Naive thymus-derived CD8-positive, alpha-beta T cell (primary cell): ENCODE results near the gene VPS37D. TPM values are rescaled to one million over a fixed set of nuclear protein-coding genes. Genes with fewer than 3 reads are reported as not detected.
"Not testable (repeated sequence)": the region's sequence is repeated elsewhere in the genome, so short reads cannot be mapped to it uniquely, and the experiment has no call there.

Experiments
- ATAC-seq, 2 donors: fragments of 150-1000 bp; cut with Tn5 transposase in 1 of 2; sonication (Bioruptor Pico), chemical (Tn5 transposase) in 1 of 2; 1 replicate in 1 of 2; 2 replicates in 1 of 2; pipeline ENCODE4 v1.10.0; 2021; ENCODE audit warnings: mild to moderate bottlenecking in 2 of 2, moderate library complexity in 2 of 2
- POLR2A ChIA-PET: fragments of 350-600 bp; sonication (Branson Sonifier 250); formaldehyde crosslinking; loops from one replicate; lab custom pipeline; 2021; ENCODE audit warnings: antibody characterized with exemption; lab: Charles Lee
- DNase-seq, 10 donors: peaks; one replicate each; pipeline versions ENCODE4 v3.0.0 to v3.0.0-alpha.2; 2020 to 2022
- H3K27ac Mint-ChIP-seq, 10 donors: one replicate each; pipeline ENCODE4 v1.8.0; 2020 to 2022; ENCODE audit warnings: mild to moderate bottlenecking in 10 of 10, mixed read lengths in 10 of 10, moderate library complexity in 4 of 10, inconsistent platforms in 1 of 10
- H3K27me3 Mint-ChIP-seq, 5 donors: one replicate each; pipeline ENCODE4 v1.8.0; 2021 to 2022; ENCODE audit warnings: mixed read lengths in 5 of 5
- H3K36me3 Mint-ChIP-seq, 3 donors: one replicate each; pipeline ENCODE4 v1.8.0; 2020 to 2022; ENCODE audit warnings: mixed read lengths in 3 of 3, mild to moderate bottlenecking in 2 of 3, inconsistent platforms in 1 of 3
- H3K4me1 Mint-ChIP-seq, 4 donors: one replicate each; pipeline ENCODE4 v1.8.0; 2021 to 2022; ENCODE audit warnings: mixed read lengths in 4 of 4
- H3K4me3 Mint-ChIP-seq, 10 donors: one replicate each; pipeline ENCODE4 v1.8.0; 2020 to 2022; ENCODE audit warnings: mild to moderate bottlenecking in 10 of 10, mixed read lengths in 10 of 10, moderate library complexity in 6 of 10, inconsistent platforms in 1 of 10
- H3K9me3 Mint-ChIP-seq, 9 donors: one replicate each; pipeline ENCODE4 v1.8.0; 2020 to 2022; ENCODE audit warnings: mixed read lengths in 9 of 9, mild to moderate bottlenecking in 3 of 9, inconsistent platforms in 1 of 9, moderate library complexity in 1 of 9
- microRNA-seq: library from miRNA; unstranded; fragments of <30 nt; microRNA quantifications from one replicate; pipeline ENCODE4 v1.2.0, GENCODE V29; 2022; ENCODE audit warnings: borderline microRNAs expressed
- polyA plus RNA-seq, 3 donors: library from polyadenylated mRNA; unstranded; fragments of 300-500 nt; fragmentation: Illumina TruSeq; gene quantifications; one replicate each; pipeline ENCODE4 v1.2.3, GENCODE V29; 2021
- total RNA-seq, 8 experiments: library from RNA in 2 of 8; stranded (reverse) in 2 of 8; gene quantifications; one replicate each; pipeline ENCODE4 v1.2.3 and lab custom pipeline; 2021 to 2026

Gene VPS37D
- total and polyA plus RNA-seq, 5 experiments from 2014 or later = 0.14 to 1.0 (median 0.46) TPM; not detected in 1

GRCh38 chr7:73717025-73717807 lies 49.6 kb downstream of the VPS37D start:
- Mint-ChIP-seq H3K27me3 (peaks cover 0 to 7% (median 0%) of the 10 kb centered on the region in 5 donors), H3K27ac (peak overlapping the region in 9 of 10 donors; percentile 73 to 92 (median 87)), H3K36me3 (peaks cover 0 to 2% (median 0%) of the 10 kb centered on the region in 3 donors), H3K4me1 (peaks cover 23 to 31% (median 28%) of the 10 kb centered on the region in 4 donors), H3K9me3 (no peaks in the 10 kb centered on the region), H3K4me3 (peak overlapping the region; percentile 77 to 96 (median 88))
- POLR2A ChIA-PET = interaction anchor here (0.6 to 0.9 kb wide), 4 partner anchors 11 to 178 kb away, joined by 3 to 8 read pairs (median 4); partner anchors contain the start of gene ABHD11
- ATAC-seq = no peak
- no peak for DNase-seq

GRCh38 chr7:73717991-73718405 lies 50.4 kb downstream of the VPS37D start:
- DNase-seq (peak; percentile 39 to 83 (median 66)), ATAC-seq (peak; percentile 84)
- Mint-ChIP-seq H3K9me3 (no peaks in the 10 kb centered on the region), H3K27me3 (peaks cover 0 to 7% (median 0%) of the 10 kb centered on the region in 5 donors), H3K4me1 (peaks cover 17 to 31% (median 25%) of the 10 kb centered on the region in 4 donors), H3K27ac (peak overlapping the region; percentile 73 to 92 (median 88)), H3K36me3 (peaks cover 0 to 2% (median 0%) of the 10 kb centered on the region in 3 donors), H3K4me3 (peak overlapping the region; percentile 77 to 96 (median 88))
- POLR2A ChIA-PET = interaction anchor here (0.7 to 0.9 kb wide), 3 partner anchors 12 to 27 kb away, joined by 3 to 5 read pairs (median 3); partner anchors contain the start of gene ABHD11

GRCh38 chr7:73718438-73718881 lies 50.8 kb downstream of the VPS37D start:
- Mint-ChIP-seq H3K4me1 (peaks cover 14 to 31% (median 24%) of the 10 kb centered on the region in 4 donors), H3K36me3 (peaks cover 0 to 2% (median 0%) of the 10 kb centered on the region in 3 donors), H3K27me3 (peaks cover 0 to 7% (median 0%) of the 10 kb centered on the region in 5 donors), H3K4me3 (peak overlapping the region; percentile 77 to 96 (median 88)), H3K9me3 (no peaks in the 10 kb centered on the region), H3K27ac (peak overlapping the region in 8 of 10 donors; percentile 52 to 92 (median 80))
- ATAC-seq (no peak), DNase-seq (peak in 3 of 10 donors; percentile 26 to 31 (median 28))
- POLR2A ChIA-PET = no interaction called here

GRCh38 chr7:73718905-73719805 lies 51.5 kb downstream of the VPS37D start, which contains the start of gene STX1A:
TSS of gene STX1A (minus strand) at chr7:73719669. CDS start at chr7:73719631, 38 bp downstream.
- H3K9me3 Mint-ChIP-seq = no peaks in the 10 kb centered on the region
- H3K27ac Mint-ChIP-seq = peak within 1 kb of the TSS in 8 of 10 donors; percentile 37 to 79 (median 66)
- H3K27me3 Mint-ChIP-seq = peaks cover 0 to 7% (median 0%) of the 10 kb centered on the region in 5 donors
- DNase-seq = peak; percentile 56 to 78 (median 70)
- POLR2A ChIA-PET = interaction anchor here (0.8 kb wide), 1 partner anchor 141 kb away, joined by 3 read pairs; the partner anchor contains the start of gene TBL2
- H3K4me1 Mint-ChIP-seq = peaks cover 14 to 31% (median 24%) of the 10 kb centered on the region in 4 donors
- H3K36me3 Mint-ChIP-seq = peaks cover 0 to 2% (median 0%) of the 10 kb centered on the region in 3 donors
- ATAC-seq = peak; percentile 68 to 74
- H3K4me3 Mint-ChIP-seq = peak within 1 kb of the TSS; percentile 77 to 96 (median 88)

- H3K4me1 Mint-ChIP-seq = peaks cover 14 to 31% (median 24%) of the 10 kb centered on the region in 4 donors
- peaks cover 0 to 8% (median 0%) of the 10 kb centered on the region in 5 donors for H3K27me3 Mint-ChIP-seq
- H3K36me3 Mint-ChIP-seq = peaks cover 0 to 2% (median 0%) of the 10 kb centered on the region in 3 donors
- H3K4me3 Mint-ChIP-seq = peak overlapping the region; percentile 64 to 89 (median 84)
- peak overlapping the region in 3 of 10 donors; percentile 75 to 79 (median 78) for H3K27ac Mint-ChIP-seq
- POLR2A ChIA-PET = no interaction called here
- ATAC-seq (peak in 1 of 2 donors; percentile 4), DNase-seq (no peak)
- no peaks in the 10 kb centered on the region for H3K9me3 Mint-ChIP-seq
These were observed 52.2 kb downstream of the VPS37D start for GRCh38 chr7:73719806-73720169.

GRCh38 chr7:73720443-73720842 lies 52.8 kb downstream of the VPS37D start:
- not testable (repeated sequence) for DNase-seq, H3K36me3 Mint-ChIP-seq, ATAC-seq, H3K27me3 Mint-ChIP-seq, H3K9me3 Mint-ChIP-seq
- peak overlapping the region in 6 of 10 donors; percentile 31 to 79 (median 66) for H3K27ac Mint-ChIP-seq
- H3K4me1 Mint-ChIP-seq = peaks cover 14 to 31% (median 24%) of the 10 kb centered on the region in 4 donors
- peak overlapping the region; percentile 64 to 89 (median 84) for H3K4me3 Mint-ChIP-seq
- POLR2A ChIA-PET = interaction anchor here (0.7 kb wide), 1 partner anchor 404 kb away, joined by 5 read pairs; no protein-coding TSS in a partner anchor

GRCh38 chr7:73721377-73721817 lies 53.8 kb downstream of the VPS37D start:
- peak overlapping the region in 7 of 10 donors; percentile 9 to 89 (median 50) for H3K4me3 Mint-ChIP-seq
- peaks cover 14 to 26% (median 24%) of the 10 kb centered on the region in 4 donors for H3K4me1 Mint-ChIP-seq
- ATAC-seq (no peak), DNase-seq (no peak)
- peak overlapping the region in 1 of 10 donors; percentile 40 for H3K27ac Mint-ChIP-seq
- POLR2A ChIA-PET = interaction anchor here (0.9 kb wide), 1 partner anchor 10 kb away, joined by 3 read pairs; no protein-coding TSS in a partner anchor
- H3K36me3 Mint-ChIP-seq = peaks cover 0 to 2% (median 0%) of the 10 kb centered on the region in 3 donors
- H3K9me3 Mint-ChIP-seq = no peaks in the 10 kb centered on the region
- H3K27me3 Mint-ChIP-seq = peaks cover 0 to 9% (median 0%) of the 10 kb centered on the region in 5 donors

Small RNAs within 50 kb of the gene (microRNA-seq; reads per million reads assigned to microRNA genes)
- gene MIR4284 = not detected

Other genes with a start within 250 kb of the VPS37D start
- gene FZD9, start 234.1 kb upstream of the VPS37D start, total RNA-seq = under 1 TPM; 0.16 to 0.31 TPM
- under 1 TPM in 2 of 3 donors, not detected in 1; 0.07 to 0.52 TPM for gene FZD9, start 234.1 kb upstream of the VPS37D start, polyA plus RNA-seq
- 10 to 100 TPM; 71.5 to 73.0 TPM for gene BAZ1B, start 145.5 kb upstream of the VPS37D start, total RNA-seq
- gene BAZ1B, start 145.5 kb upstream of the VPS37D start, polyA plus RNA-seq = 10 to 100 TPM; 12.1 to 27.0 (median 17.0) TPM
- 10 to 100 TPM; 59.5 to 64.6 TPM for gene BCL7B, start 110.1 kb upstream of the VPS37D start, total RNA-seq
- gene BCL7B, start 110.1 kb upstream of the VPS37D start, polyA plus RNA-seq = 10 to 100 TPM; 76.6 to 96.3 (median 81.8) TPM
- gene TBL2, start 89.3 kb upstream of the VPS37D start, total RNA-seq = 10 to 100 TPM; 30.4 to 31.2 TPM
- 10 to 100 TPM; 13.4 to 19.6 (median 18.4) TPM for gene TBL2, start 89.3 kb upstream of the VPS37D start, polyA plus RNA-seq
- gene MLXIPL, start 43.3 kb upstream of the VPS37D start, total RNA-seq = not detected
- not detected for gene MLXIPL, start 43.3 kb upstream of the VPS37D start, polyA plus RNA-seq
- 10 to 100 TPM; 22.1 to 23.7 TPM for gene DNAJC30, start 15.6 kb downstream of the VPS37D start, total RNA-seq
- 10 to 100 TPM; 10.1 to 13.3 (median 11.9) TPM for gene DNAJC30, start 15.6 kb downstream of the VPS37D start, polyA plus RNA-seq
- gene BUD23, start 15.8 kb downstream of the VPS37D start, total RNA-seq = 10 to 100 TPM; 67.2 to 69.7 TPM
- 100 to 1,000 TPM; 123 to 139 (median 136) TPM for gene BUD23, start 15.8 kb downstream of the VPS37D start, polyA plus RNA-seq
- 1 to 10 TPM; 5.7 to 7.8 TPM for gene STX1A, start 51.8 kb downstream of the VPS37D start, total RNA-seq
- 1 to 10 TPM in 2 of 3 donors, under 1 TPM in 1; 0.69 to 2.2 (median 2.1) TPM for gene STX1A, start 51.8 kb downstream of the VPS37D start, polyA plus RNA-seq
- gene ABHD11, start 71.0 kb downstream of the VPS37D start, total RNA-seq = 10 to 100 TPM; 20.7 to 24.9 TPM
- gene ABHD11, start 71.0 kb downstream of the VPS37D start, polyA plus RNA-seq = 10 to 100 TPM in 2 of 3 donors, 1 to 10 TPM in 1; 5.4 to 12.3 (median 10.0) TPM
- not detected for gene CLDN3, start 102.4 kb downstream of the VPS37D start, total RNA-seq
- not detected for gene CLDN3, start 102.4 kb downstream of the VPS37D start, polyA plus RNA-seq
- gene CLDN4, start 163.2 kb downstream of the VPS37D start, total RNA-seq = under 1 TPM in 1 of 2 experiments, not detected in 1; 0.36 TPM
- gene CLDN4, start 163.2 kb downstream of the VPS37D start, polyA plus RNA-seq = under 1 TPM in 1 of 3 donors, not detected in 2; 0.04 TPM
- gene METTL27, start 174.7 kb downstream of the VPS37D start, total RNA-seq = 1 to 10 TPM; 3.0 to 4.4 TPM
- 1 to 10 TPM in 2 of 3 donors, under 1 TPM in 1; 0.52 to 3.2 (median 1.5) TPM for gene METTL27, start 174.7 kb downstream of the VPS37D start, polyA plus RNA-seq
- gene TMEM270, start 193.3 kb downstream of the VPS37D start, total RNA-seq = not detected
- not detected for gene TMEM270, start 193.3 kb downstream of the VPS37D start, polyA plus RNA-seq